ENCODE results near the gene RFXAP. TPM values are rescaled to one million over a fixed set of nuclear protein-coding genes. Genes with fewer than 3 reads are reported as not detected.
"Not testable (repeated sequence)": the region's sequence is repeated elsewhere in the genome, so short reads cannot be mapped to it uniquely, and the experiment has no call there.

RFXAP gene
- total RNA-seq (2014; rRNA removed; shearing (Covaris generic)) = 7.3 and 8.9 TPM in 2 replicates

GRCh38 chr13:36818804-36819738 is at the start of gene RFXAP:
Gene RFXAP (plus strand): TSS chr13:36819222. CDS start chr13:36819358, 136 bp downstream.
- H3K27ac ChIP-seq = peak within 1 kb of the TSS; percentile 4; the same call in 1 of the 2 replicates
- H3K4me1 ChIP-seq = peaks cover 8% of the 10 kb centered on the region; the same call in 1 of the 2 replicates
- no peaks in the 10 kb centered on the region for H3K36me3 ChIP-seq

GRCh38 chr13:36769545-36769944 is 49.5 kb upstream of the RFXAP start:
- no peak for DNase-seq
- Histone ChIP-seq H3K4me1 (0 out of 2 replicates have a peak, but pooled peaks cover 3% of the 10 kb centered on the region), H3K4me3 (no peak overlapping the region), H3K9me3 (replicated peaks) (no peaks in the 10 kb centered on the region), H3K27ac (no peak overlapping the region), H3K36me3 (no peaks in the 10 kb centered on the region), H3K27me3 (no peaks in the 10 kb centered on the region)

More at GRCh38 chr13:36818804-36819738, at the start of gene RFXAP:
- Histone ChIP-seq H3K4me3 (peak within 1 kb of the TSS; percentile 65), H3K27me3 (no peaks in the 10 kb centered on the region), H3K9me3 (replicated peaks) (no peaks in the 10 kb centered on the region)
- DNase-seq = peak; percentile 90 to 94

- Histone ChIP-seq H3K4me1 (0 out of 2 replicates have a peak, but pooled peaks cover 3% of the 10 kb centered on the region), H3K36me3 (no peaks in the 10 kb centered on the region), H3K27ac (no peak overlapping the region), H3K27me3 (no peaks in the 10 kb centered on the region), H3K4me3 (no peak overlapping the region), H3K9me3 (replicated peaks) (no peaks in the 10 kb centered on the region)
- no peak for DNase-seq
These were observed 48.3 kb upstream of the RFXAP start for GRCh38 chr13:36770741-36771140.

GRCh38 chr13:36772853-36773252 is 46.2 kb upstream of the RFXAP start:
- H3K4me3 ChIP-seq = no peak overlapping the region
- DNase-seq = no peak
- no peaks in the 10 kb centered on the region for H3K27me3 ChIP-seq
- H3K27ac ChIP-seq = no peak overlapping the region
- H3K9me3 ChIP-seq (replicated peaks) = no peaks in the 10 kb centered on the region
- H3K4me1 ChIP-seq = peaks cover 2% of the 10 kb centered on the region; the same call in 1 of the 2 replicates
- no peaks in the 10 kb centered on the region for H3K36me3 ChIP-seq

- H3K4me1 ChIP-seq = peaks cover 3% of the 10 kb centered on the region; the same call in 1 of the 2 replicates
These were observed 44.1 kb upstream of the RFXAP start for GRCh38 chr13:36774931-36775330.

GRCh38 chr13:36776175-36776574 is 42.8 kb upstream of the RFXAP start:
- Histone ChIP-seq H3K36me3 (no peaks in the 10 kb centered on the region), H3K4me1 (peaks cover 3% of the 10 kb centered on the region; the same call in 1 of the 2 replicates), H3K9me3 (replicated peaks) (no peaks in the 10 kb centered on the region), H3K4me3 (no peak overlapping the region), H3K27me3 (no peaks in the 10 kb centered on the region), H3K27ac (no peak overlapping the region)
- DNase-seq = no peak

More at GRCh38 chr13:36774931-36775330, 44.1 kb upstream of the RFXAP start:
- Histone ChIP-seq H3K4me3 (no peak overlapping the region), H3K36me3 (no peaks in the 10 kb centered on the region), H3K27me3 (no peaks in the 10 kb centered on the region), H3K9me3 (replicated peaks) (no peaks in the 10 kb centered on the region), H3K27ac (no peak overlapping the region)
- DNase-seq = peak in 1 of 2 experiments; percentile 10

GRCh38 chr13:36778083-36778671 is 40.8 kb upstream of the RFXAP start:
- Histone ChIP-seq H3K9me3 (replicated peaks) (no peaks in the 10 kb centered on the region), H3K27me3 (no peaks in the 10 kb centered on the region), H3K36me3 (no peaks in the 10 kb centered on the region), H3K4me3 (peak overlapping the region; percentile 48), H3K4me1 (peaks cover 3% of the 10 kb centered on the region; the same call in 1 of the 2 replicates), H3K27ac (no peak overlapping the region)
- DNase-seq = peak; percentile 75 to 80

GRCh38 chr13:36783890-36784289 is 35.1 kb upstream of the RFXAP start:
- Histone ChIP-seq H3K27ac (no peak overlapping the region), H3K36me3 (no peaks in the 10 kb centered on the region), H3K27me3 (peaks cover 2% of the 10 kb centered on the region; the same call in 1 of the 2 replicates), H3K9me3 (replicated peaks) (no peaks in the 10 kb centered on the region), H3K4me1 (no peaks in the 10 kb centered on the region), H3K4me3 (no peak overlapping the region)
- no peak for DNase-seq

GRCh38 chr13:36786175-36786574 is 32.8 kb upstream of the RFXAP start:
- not testable (repeated sequence) for H3K4me3 ChIP-seq; H3K36me3 ChIP-seq; DNase-seq; H3K27ac ChIP-seq; H3K27me3 ChIP-seq; H3K9me3 ChIP-seq (replicated peaks); H3K4me1 ChIP-seq

GRCh38 chr13:36787181-36787580 is 31.8 kb upstream of the RFXAP start:
- Histone ChIP-seq H3K36me3 (no peaks in the 10 kb centered on the region), H3K4me1 (no peaks in the 10 kb centered on the region), H3K9me3 (replicated peaks) (no peaks in the 10 kb centered on the region), H3K4me3 (no peak overlapping the region), H3K27me3 (peaks cover 5% of the 10 kb centered on the region; the same call in 1 of the 2 replicates), H3K27ac (no peak overlapping the region)
- no peak for DNase-seq

GRCh38 chr13:36788276-36788675 is 30.7 kb upstream of the RFXAP start:
- Histone ChIP-seq H3K27ac (no peak overlapping the region), H3K4me3 (no peak overlapping the region), H3K9me3 (replicated peaks) (no peaks in the 10 kb centered on the region), H3K4me1 (no peaks in the 10 kb centered on the region), H3K36me3 (no peaks in the 10 kb centered on the region), H3K27me3 (peaks cover 5% of the 10 kb centered on the region; the same call in 1 of the 2 replicates)
- no peak for DNase-seq

- Histone ChIP-seq H3K27me3 (peaks cover 5% of the 10 kb centered on the region; the same call in 1 of the 2 replicates), H3K4me3 (no peak overlapping the region), H3K9me3 (replicated peaks) (no peaks in the 10 kb centered on the region), H3K36me3 (no peaks in the 10 kb centered on the region), H3K4me1 (no peaks in the 10 kb centered on the region), H3K27ac (no peak overlapping the region)
- DNase-seq = no peak
These were observed 30.0 kb upstream of the RFXAP start for GRCh38 chr13:36789061-36789460.

GRCh38 chr13:36789730-36790129 is 29.3 kb upstream of the RFXAP start:
- DNase-seq = no peak
- H3K4me1 ChIP-seq = no peaks in the 10 kb centered on the region
- H3K4me3 ChIP-seq = no peak overlapping the region
- H3K36me3 ChIP-seq = no peaks in the 10 kb centered on the region
- H3K27me3 ChIP-seq = peaks cover 5% of the 10 kb centered on the region; the same call in 1 of the 2 replicates
- H3K9me3 ChIP-seq (replicated peaks) = no peaks in the 10 kb centered on the region
- H3K27ac ChIP-seq = no peak overlapping the region

- no peaks in the 10 kb centered on the region for H3K36me3 ChIP-seq
- no peaks in the 10 kb centered on the region for H3K4me1 ChIP-seq
- no peak overlapping the region for H3K27ac ChIP-seq
- no peak for DNase-seq
- H3K4me3 ChIP-seq = no peak overlapping the region
- no peaks in the 10 kb centered on the region for H3K9me3 ChIP-seq (replicated peaks)
- H3K27me3 ChIP-seq = 0 out of 2 replicates have a peak, but pooled peaks cover 2% of the 10 kb centered on the region
These were observed 24.3 kb upstream of the RFXAP start for GRCh38 chr13:36794706-36795105.

- Histone ChIP-seq H3K27ac (no peak overlapping the region), H3K36me3 (no peaks in the 10 kb centered on the region), H3K27me3 (0 out of 2 replicates have a peak, but pooled peaks cover under 1% of the 10 kb centered on the region), H3K9me3 (replicated peaks) (no peaks in the 10 kb centered on the region), H3K4me1 (no peaks in the 10 kb centered on the region), H3K4me3 (no peak overlapping the region)
- DNase-seq = no peak
These were observed 23.6 kb upstream of the RFXAP start for GRCh38 chr13:36795463-36795862.

Measured in SJCRH30 (cell line).